GM20431 (cell line): Measurements from ENCODE around the gene CCDC182.

ENCODE experiments used
- in situ Hi-C: fragments of 300-500 bp; cut with MseI, MboI; formaldehyde crosslinking; loops from one replicate; pipeline ENCODE4 v1.15.0; 2020; ENCODE audit warnings: low sequenced_read_pairs; ENCODE audit not compliant: unreplicated experiment

CCDC182 gene

DNA sequence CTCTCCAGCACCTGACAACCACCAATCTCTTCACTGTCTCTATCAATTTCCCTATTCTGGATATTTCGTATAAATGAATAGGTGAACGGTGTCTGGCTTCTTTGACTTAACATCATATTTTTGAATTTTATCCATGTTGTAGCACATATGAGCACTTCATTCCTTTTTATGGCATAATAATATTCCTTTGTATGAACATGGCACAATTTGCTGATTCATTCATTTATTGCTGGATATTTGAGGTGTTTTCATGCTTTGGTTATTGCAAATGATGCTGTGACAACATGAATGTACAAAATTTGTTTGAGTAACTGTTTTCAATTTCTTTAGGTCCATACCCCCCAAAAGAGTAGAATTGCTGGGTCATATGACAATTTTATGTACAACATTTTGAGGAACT is 12.0 kb downstream of the CCDC182 start:
- in situ Hi-C loops: loop anchor here (25.0 kb wide), 1 partner anchor 496 kb away; no protein-coding TSS in a partner anchor

DNA sequence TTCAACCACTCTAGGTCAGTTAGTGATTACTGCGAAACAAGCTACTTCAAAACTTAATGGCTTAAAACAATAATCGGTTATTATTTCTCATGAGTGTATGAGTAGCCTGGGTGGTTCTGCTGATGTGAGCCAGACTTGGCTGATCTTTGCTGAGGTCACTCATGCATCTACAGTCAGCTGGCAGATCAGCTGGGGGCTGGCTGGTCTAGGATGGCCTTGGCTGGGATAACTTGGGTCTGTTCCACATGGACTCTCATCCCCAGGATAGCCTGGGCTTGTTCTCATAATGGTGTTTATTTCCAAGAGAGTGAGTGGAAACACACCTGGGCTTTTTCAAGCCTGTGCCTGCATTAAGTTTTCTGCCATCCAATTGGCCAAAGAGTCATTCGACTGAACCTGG is 13.0 kb downstream of the CCDC182 start:
- in situ Hi-C loops: loop anchor here (25.0 kb wide), 1 partner anchor 495 kb away; no protein-coding TSS in a partner anchor

DNA sequence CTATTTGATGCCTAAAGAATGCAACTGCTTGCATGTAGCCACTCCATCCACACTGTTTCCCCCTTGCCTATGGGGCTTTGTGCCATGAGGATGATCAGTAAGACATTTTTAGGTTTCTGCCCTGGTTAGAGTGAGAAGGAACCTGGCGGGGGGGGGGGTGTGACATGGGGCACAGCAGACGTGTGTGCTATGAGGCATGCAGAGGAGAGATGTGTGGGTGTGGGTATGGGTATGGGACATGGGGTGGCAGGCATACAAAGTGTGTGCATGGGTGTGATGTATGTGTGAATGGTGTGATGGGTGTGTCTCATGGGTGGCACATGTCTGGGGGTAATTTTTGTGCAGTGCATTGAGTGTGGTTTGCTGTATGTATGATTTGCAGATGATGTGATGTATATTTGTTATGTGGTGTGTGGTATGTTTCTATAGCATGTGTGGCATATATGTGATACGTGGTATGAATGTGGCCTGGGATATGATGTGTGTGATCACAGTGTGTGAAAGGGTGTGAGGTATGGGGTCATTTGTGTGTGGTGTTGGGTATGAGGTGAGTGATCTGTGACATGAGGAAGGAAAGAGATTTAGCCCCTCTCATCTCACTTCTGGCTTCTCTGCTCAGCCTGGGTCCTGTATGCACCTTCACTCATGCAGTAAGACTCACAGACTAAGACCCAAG is 14.9 kb downstream of the CCDC182 start:
- in situ Hi-C loops: loop anchor here (25.0 kb wide), 1 partner anchor 493 kb away; no protein-coding TSS in a partner anchor

DNA sequence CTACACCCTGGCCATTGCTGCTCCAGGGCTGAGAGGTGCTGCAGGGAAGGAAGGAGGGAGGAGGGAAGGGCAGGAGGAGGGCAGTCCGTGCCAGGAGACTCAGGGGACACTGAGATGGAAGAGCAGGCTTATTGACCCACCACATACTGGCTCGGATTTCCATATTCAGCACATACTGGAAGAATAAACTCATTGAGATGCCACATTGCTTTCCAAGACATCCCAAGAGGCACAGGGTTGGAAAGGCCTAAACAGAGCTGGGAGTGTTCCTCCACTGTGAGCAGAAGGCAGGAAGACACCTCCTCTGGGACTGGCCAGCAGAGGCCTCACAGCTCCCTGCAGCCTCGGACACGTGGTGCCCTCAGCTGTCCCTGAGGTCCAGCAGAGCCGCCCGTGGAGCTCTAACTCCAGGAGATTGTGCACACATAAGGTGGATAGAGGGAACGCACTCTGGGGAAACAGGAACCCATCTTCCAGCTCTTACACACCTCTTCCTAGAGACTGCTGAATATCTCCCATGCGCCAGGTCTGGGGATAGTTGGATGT is 17.4 kb downstream of the CCDC182 start:
- in situ Hi-C loops: loop anchor here (25.0 kb wide), 1 partner anchor 490 kb away; no protein-coding TSS in a partner anchor

DNA sequence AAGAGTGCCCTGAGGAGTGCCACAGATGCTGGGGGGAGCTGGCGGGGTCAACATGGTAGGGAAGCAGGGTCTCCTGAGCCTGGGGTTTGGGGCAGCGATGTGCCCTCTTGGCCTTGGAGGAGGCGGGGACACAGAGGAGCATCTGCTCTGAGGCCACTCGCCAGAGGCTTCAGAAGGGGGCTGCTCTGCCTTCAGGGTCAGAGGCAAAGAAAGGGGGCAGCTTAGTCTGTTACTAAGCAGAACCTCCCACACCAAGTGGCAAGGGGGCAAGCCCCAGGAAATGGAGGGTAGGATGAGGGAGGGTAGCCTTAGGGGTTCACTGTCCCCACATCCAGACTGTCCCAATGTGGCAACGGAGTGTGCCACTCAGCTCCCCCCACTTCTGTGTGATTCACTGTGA is 18.3 kb downstream of the CCDC182 start:
- in situ Hi-C loops: loop anchor here (25.0 kb wide), 1 partner anchor 490 kb away; no protein-coding TSS in a partner anchor

DNA sequence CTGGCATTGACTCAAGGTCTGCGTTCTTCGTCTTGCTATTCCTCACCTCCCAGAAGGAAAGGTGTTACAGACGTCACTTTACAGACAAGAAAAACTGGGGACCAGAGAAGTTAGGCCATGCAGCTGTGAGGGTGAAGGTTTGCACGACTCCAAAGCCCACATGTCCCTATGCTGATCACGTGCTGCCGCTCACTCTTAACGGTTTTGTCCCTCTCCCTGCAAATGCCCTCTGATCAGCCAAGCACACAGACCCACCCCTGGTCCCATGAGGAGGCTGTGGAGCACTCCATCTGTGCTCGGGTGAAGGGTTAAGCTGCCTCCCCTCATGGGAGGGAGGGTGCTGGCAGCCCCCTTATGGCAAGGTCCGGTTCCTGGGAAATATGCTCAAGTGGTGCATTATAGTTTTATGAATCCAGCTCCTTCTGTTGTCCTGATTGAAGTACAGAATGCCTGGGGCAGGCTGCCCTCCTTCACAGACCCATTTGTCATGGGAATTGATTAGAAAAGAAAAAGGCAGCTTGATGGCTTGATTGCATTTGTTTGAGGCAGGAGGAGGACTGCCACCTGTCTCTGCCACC is 18.8 kb downstream of the CCDC182 start:
- in situ Hi-C loops: loop anchor here (25.0 kb wide), 1 partner anchor 489 kb away; no protein-coding TSS in a partner anchor

GRCh38 chr17:57724729-57725125 is 20.4 kb downstream of the CCDC182 start:
- in situ Hi-C loops: loop anchor here (25.0 kb wide), 1 partner anchor 487 kb away; no protein-coding TSS in a partner anchor

DNA sequence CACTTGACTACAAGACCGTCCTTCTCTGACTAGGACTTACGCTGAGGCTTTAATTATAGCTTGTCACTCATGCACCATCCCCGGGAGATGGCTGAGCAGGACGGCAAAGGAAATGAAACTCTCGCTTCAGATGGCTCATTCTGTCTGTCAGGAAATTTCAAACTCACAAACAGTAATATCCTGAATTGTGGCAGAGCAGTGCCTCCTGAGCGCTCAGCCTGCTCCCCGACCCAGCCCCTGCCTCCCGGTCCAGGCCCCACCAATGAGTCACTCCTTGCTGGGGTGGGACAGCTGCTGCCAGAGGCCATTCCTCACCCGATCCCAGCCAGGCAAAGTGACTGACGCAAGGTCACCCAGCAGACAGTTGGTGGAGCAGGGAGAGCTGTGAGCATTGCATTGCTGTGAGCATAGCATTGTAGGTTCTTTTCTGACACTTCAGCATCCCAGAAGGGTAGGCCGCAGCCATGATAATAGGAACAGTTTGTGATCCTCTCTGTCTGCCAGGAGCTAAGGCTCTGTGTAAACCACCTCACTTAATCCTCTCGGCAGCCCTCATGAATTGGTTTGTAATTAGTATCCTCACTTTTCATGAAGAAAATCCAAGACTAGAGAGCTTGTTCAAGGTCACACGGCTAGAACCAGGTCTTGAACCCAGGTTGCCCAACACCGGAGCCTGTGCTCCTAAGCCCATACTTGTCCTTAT is 20.9 kb downstream of the CCDC182 start:
- in situ Hi-C loops: no loop called here

DNA sequence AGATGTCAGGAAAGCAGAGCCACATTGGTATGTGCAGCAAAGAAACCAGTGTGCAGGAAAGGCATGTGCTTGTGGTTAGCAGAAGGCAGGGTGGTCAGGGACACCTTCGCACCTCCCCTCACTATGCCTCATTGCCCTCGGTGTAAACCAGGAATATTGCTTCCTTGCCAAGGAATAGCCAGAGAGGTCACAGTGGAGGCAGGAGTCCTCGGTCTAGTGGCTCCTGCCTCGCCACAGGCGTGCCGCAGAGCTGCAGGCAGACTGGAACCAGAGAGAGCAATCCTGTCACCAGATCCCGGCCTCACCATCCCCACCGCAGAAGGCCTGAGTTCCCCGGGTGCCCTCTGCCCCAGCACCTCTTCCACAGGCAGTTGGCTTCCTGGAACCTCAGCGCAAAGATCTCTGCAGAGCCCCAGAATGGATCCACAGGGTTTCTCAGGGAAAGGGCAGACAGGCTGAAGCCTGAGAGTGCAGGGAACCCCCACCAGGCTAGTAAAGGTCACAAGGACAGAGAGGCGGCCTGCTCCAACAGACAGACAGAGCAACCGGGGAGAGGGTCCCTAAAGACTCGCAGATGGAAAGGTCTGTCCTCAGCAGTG is 21.6 kb downstream of the CCDC182 start:
- in situ Hi-C loops: no loop called here

DNA sequence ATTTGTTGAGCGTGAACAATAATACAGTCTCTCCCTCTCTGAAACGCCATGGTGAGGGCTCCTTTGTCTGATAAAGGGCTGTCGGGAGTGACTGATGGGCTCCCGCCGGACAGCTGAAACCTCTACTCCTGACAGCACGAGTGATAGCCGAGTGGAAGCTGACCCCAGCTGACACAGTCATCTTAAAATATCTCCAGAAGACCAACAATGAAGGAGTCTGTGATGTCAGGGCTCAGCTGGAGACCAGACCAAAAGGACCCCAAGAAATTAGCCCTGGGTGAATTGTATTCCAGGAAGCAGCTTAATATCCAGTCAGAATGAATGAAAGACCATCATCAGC is 22.4 kb downstream of the CCDC182 start:
- in situ Hi-C loops: no loop called here

- in situ Hi-C loops: no loop called here
Measured at GRCh38 chr17:57721967-57722703, 23.0 kb downstream of the CCDC182 start.

GRCh38 chr17:57720386-57721035 is 24.6 kb downstream of the CCDC182 start:
- in situ Hi-C loops: no loop called here

DNA sequence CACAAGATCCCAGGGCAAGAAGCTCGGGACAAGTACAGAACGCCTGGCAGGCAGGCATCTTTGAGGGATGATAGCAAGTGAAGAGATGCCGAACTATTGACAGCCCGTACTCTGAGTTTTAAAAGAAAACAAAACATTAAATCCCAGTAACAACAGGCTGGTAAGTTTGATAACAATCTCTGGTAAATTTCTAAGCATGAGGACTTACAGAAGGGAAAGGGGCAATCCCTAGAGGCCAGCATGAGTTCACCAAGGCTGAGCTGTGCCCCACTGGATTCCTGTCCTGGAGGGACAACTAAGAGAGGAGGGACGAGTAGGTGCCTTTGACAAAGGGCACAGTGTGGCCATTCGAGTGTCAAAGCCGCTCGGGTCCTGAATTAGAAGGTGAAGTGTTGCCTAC is 26.2 kb downstream of the CCDC182 start:
- in situ Hi-C loops: no loop called here

GRCh38 chr17:57715981-57716380 is 29.1 kb downstream of the CCDC182 start:
- in situ Hi-C loops: no loop called here

GRCh38 chr17:57714665-57715180 is 30.4 kb downstream of the CCDC182 start:
- in situ Hi-C loops: no loop called here

DNA sequence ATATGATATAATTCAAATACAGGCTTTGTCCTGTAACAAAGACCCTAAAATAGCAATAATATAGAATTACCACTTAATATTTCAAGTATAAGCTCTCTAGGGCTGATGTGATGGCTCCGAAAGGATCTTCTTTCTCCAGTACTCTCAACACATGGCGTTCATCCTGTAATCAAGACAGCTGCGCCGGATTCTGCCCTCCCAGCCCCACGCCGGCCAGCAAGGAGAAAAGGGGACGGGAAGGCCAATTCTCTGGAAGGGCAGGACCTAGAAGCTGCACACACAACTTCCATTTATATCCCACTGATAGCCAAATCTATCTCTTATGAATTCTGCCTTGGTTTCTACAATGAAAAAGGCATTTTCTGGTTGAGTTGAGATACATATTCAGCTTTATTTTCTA is 32.0 kb downstream of the CCDC182 start:
- in situ Hi-C loops: no loop called here

- in situ Hi-C loops: no loop called here
Measured at GRCh38 chr17:57708410-57708809, 36.7 kb downstream of the CCDC182 start.

DNA sequence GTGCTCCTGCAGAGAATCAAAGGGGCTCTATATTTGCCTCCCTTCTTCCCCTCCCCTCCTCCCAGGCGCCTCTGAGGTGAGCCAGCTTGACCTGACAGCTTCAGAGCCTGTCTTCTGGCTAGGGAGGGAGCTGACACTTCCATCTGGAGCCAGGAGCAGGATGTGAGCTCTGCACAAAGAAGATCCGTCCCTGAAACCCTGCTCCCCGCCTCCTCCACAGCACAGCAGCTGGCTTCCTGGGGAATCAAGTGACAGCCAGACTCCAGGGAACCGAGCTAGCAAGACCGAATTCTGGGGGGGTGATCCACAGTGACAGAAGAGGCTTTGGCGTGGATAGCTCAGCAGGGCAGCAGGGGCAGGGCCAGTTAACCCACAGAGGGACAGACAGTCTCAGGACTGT is 37.2 kb downstream of the CCDC182 start:
- in situ Hi-C loops: no loop called here

DNA sequence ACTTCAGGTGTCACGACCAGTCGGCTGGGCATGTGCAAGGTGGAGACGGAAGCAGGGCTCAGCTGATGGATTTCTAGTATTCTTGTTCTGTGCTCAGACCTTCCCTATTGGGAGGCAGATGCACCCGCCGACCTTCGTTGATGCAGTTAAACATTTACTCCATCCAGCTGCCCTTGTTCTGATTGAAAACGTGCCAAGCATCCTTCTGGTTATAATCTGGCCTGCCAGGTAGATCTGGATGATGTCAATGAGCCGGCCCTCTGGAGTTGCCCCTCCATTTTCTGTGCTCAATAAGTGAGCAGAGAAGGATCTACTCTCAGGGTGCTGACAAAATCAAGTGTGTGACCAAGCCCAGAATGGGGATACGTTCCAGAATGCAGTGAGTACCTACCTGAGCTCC is 38.3 kb downstream of the CCDC182 start:
- in situ Hi-C loops: no loop called here
